HepG2 (cell line): Measurements from ENCODE around the gene SNX10. TPM values are rescaled to one million over a fixed set of nuclear protein-coding genes. Genes with fewer than 3 reads are reported as not detected.

Source experiments
- ATAC-seq: fragments of 200-7000 bp; cut with Tn5 transposase; 3 replicates; pipeline ENCODE4 v1.9.1; 2020; ENCODE audit warnings: mild to moderate bottlenecking, moderate library complexity
- BruUV-seq: library from RNA; stranded (reverse); fragments of 400-500 nt; replicated peaks from 2 replicates; lab custom pipeline; 2021; lab: Mats Ljungman, UMichigan
- CTCF ChIA-PET: fragments of 300-600 bp; formaldehyde crosslinking; extraction: SDS; loops from one replicate; lab custom pipeline; 2021; ENCODE audit warnings: low total read pairs, inconsistent platforms, low intra/inter-chr PET ratio; lab: Yijun Ruan, JAX
- POLR2A ChIA-PET: fragments of 350-600 bp; sonication (Branson Sonifier 250); formaldehyde crosslinking; loops from one replicate; lab custom pipeline; 2020; ENCODE audit warnings: antibody characterized with exemption, inconsistent platforms; lab: Yijun Ruan, JAX
- DNase-seq: peaks from one replicate; pipeline ENCODE4 v3.0.0-alpha.2; 2015; ENCODE audit warnings: low spot score
- FAIRE-seq: peaks from 3 replicates; lab custom pipeline; 2011; peaks lifted over from hg19 to GRCh38; lab: Jason Lieb, UNC
- H2AFZ ChIP-seq: one replicate; pipeline ENCODE4 v1.6.1; 2011; ENCODE audit warnings: low read length, inconsistent platforms
- H3K27ac ChIP-seq: fragments of 300-600 bp; 3 replicates; pipeline ENCODE4 v1.8.0; 2011; ENCODE audit warnings: mixed run types, mild to moderate bottlenecking, mixed read lengths, low read length, inconsistent platforms; ENCODE audit not compliant: insufficient read depth; ENCODE audit errors: extremely low read length
- H3K27me3 ChIP-seq, 2 experiments: fragments of 200-600 bp in 1 of 2; 2 replicates in 1 of 2; 3 replicates in 1 of 2; pipeline versions ENCODE4 v1.6.0 to v1.8.0; 2011; ENCODE audit warnings: low read length in 2 of 2, mild to moderate bottlenecking in 2 of 2, moderate library complexity in 2 of 2, inconsistent platforms in 1 of 2; ENCODE audit not compliant: insufficient read depth in 2 of 2, control insufficient read depth in 1 of 2
- H3K36me3 ChIP-seq, 2 experiments: fragments of 200-600 bp in 1 of 2; replicated peaks in 1 of 2; 2 replicates in 1 of 2; 3 replicates in 1 of 2; pipeline versions ENCODE4 v1.5.1 to v1.8.0; 2011; ENCODE audit warnings: low read length in 2 of 2, inconsistent platforms in 1 of 2; ENCODE audit not compliant: insufficient read depth in 2 of 2, control insufficient read depth in 1 of 2
- H3K4me1 ChIP-seq: 2 replicates; pipeline ENCODE4 v1.5.1; 2012; ENCODE audit warnings: low read length, inconsistent platforms; ENCODE audit not compliant: insufficient read depth
- H3K4me2 ChIP-seq: 2 replicates; pipeline ENCODE4 v1.6.0; 2011; ENCODE audit warnings: low read depth, low read length, inconsistent platforms
- H3K4me3 ChIP-seq, 3 experiments: fragments of 200-600 bp in 1 of 3; sonication (generic), shearing (Covaris generic) in 1 of 3; replicated peaks in 1 of 3; 2 replicates each; pipeline ENCODE4 v1.5.1; 2011 to 2016; ENCODE audit warnings: low read length in 3 of 3, inconsistent platforms in 2 of 3, low read depth in 2 of 3, mild to moderate bottlenecking in 2 of 3, control low read depth in 1 of 3, mixed read lengths in 1 of 3; ENCODE audit not compliant: insufficient read depth in 1 of 3
- H3K79me2 ChIP-seq: one replicate; pipeline ENCODE4 v1.6.1; 2011; ENCODE audit warnings: low read length, inconsistent platforms; ENCODE audit not compliant: insufficient read depth
- H3K9ac ChIP-seq: 2 replicates; pipeline ENCODE4 v1.6.0; 2011; ENCODE audit warnings: mild to moderate bottlenecking, low read depth, low read length, inconsistent platforms; ENCODE audit not compliant: insufficient read depth
- H3K9me3 ChIP-seq: 2 replicates; pipeline ENCODE4 v1.5.1; 2012; ENCODE audit warnings: mild to moderate bottlenecking, low read length
- H4K20me1 ChIP-seq: 2 replicates; pipeline ENCODE4 v1.6.0; 2011; ENCODE audit warnings: inconsistent platforms, mild to moderate bottlenecking, low read length, moderate library complexity; ENCODE audit not compliant: insufficient read depth
- EZH2 ChIP-seq: conservative IDR thresholded peaks from 2 replicates; pipeline ENCODE4 v1.6.1; 2012; ENCODE audit warnings: mild to moderate bottlenecking, low read depth, low read length, moderate library complexity
- ZBTB40 ChIP-seq, 2 experiments: fragments of 450-650 bp in 1 of 2; sonication (generic) in 1 of 2; formaldehyde crosslinking in 1 of 2; IDR thresholded peaks; 2 replicates each; pipeline versions ENCODE4 v1.6.1 to v1.8.0; 2016 to 2022; ENCODE audit warnings: antibody characterized with exemption in 1 of 2, mild to moderate bottlenecking in 1 of 2, missing genetic modification reagents in 1 of 2
- WGBS: methylation state at CpG from one replicate; pipeline ENCODE4 v1.1.6; 2017; ENCODE audit warnings: low lambda C conversion rate; 5-methylcytosine and 5-hydroxymethylcytosine counted together
- in situ Hi-C: cut with HindIII; loops from 2 replicates; pipeline ENCODE4 v1.10.0; 2017; ENCODE audit warnings: low pct_unique_long_range_greater_than_20kb; ENCODE audit not compliant: extremely low pct_ligation_motif_present
- intact Hi-C: fragments of 100-400 bp; cut with micrococcal nuclease; formaldehyde crosslinking; loops from one replicate; pipeline ENCODE4 v1.10.0; 2022; ENCODE audit not compliant: unreplicated experiment
- polyA plus RNA-seq, 8 experiments: library from polyadenylated mRNA; depleted of rRNA in 3 of 8; stranded (reverse) in 7 of 8; unstranded in 1 of 8; fragments of >200 nt; fragmentation: Illumina TruSeq in 4 of 8; extraction: Trizol in 4 of 8; gene quantifications; 2 replicates each; pipeline versions ENCODE4 v1.2.1 to v1.2.3, GENCODE V29; 2011 to 2016; ENCODE audit warnings: low read depth in 4 of 8, missing spikeins in 1 of 8, mixed read lengths in 1 of 8; ENCODE audit not compliant: insufficient read depth in 1 of 8
- total RNA-seq, 5 experiments: library from RNA; depleted of rRNA; stranded (reverse); fragments of >200 nt; fragmentation: Illumina TruSeq; extraction: Trizol; gene quantifications; 2 replicates each; pipeline ENCODE4 v1.2.3, GENCODE V29; 2016; ENCODE audit warnings: low read depth in 1 of 5

Gene SNX10
- total and polyA plus RNA-seq, 2 of the 13 experiments (the other 11 are each of a cell fraction or from before 2014, with no cell fraction given), result 26.0 to 27.6 TPM

GRCh38 chr7:26361637-26362036 is 70.0 kb downstream of the SNX10 start:
- CTCF ChIA-PET, result no interaction called here
- Histone ChIP-seq H3K9me3 (no peaks in the 10 kb centered on the region), H3K4me2 (no peak overlapping the region), H3K4me1 (peaks cover 39% of the 10 kb centered on the region), H3K4me3 (no peak overlapping the region), H3K27ac (no peak overlapping the region), H2AFZ (no peak overlapping the region), H3K36me3 (peaks cover 0 to 15% of the 10 kb centered on the region in 2 experiments; a peak in 4 of 5 replicates), H4K20me1 (no peaks in the 10 kb centered on the region), H3K9ac (no peak overlapping the region), H3K27me3 (no peaks in the 10 kb centered on the region), H3K79me2 (no peaks in the 10 kb centered on the region)
- DNase-seq, result no peak
- WGBS, result 97% methylated on average over 3 of the region's 3 CpGs
- FAIRE-seq, result no peak
- no peak for TF ChIP-seq EZH2
- TF ChIP-seq ZBTB40 (IDR thresholded peaks at IDR 0.05), result no peak
- peak; percentile 39; the same call in 1 of the 2 replicates for TF ChIP-seq ZBTB40 (CRISPR knock-in tag; IDR thresholded peaks at IDR 0.05)
- POLR2A ChIA-PET, result interaction anchor here (1.7 kb wide), 1 partner anchor 160 kb away, joined by 4 read pairs; the partner anchor contains the start of gene CBX3
- in situ Hi-C loops, result loop anchor here (10.0 kb wide), 1 partner anchor 157 kb away; the partner anchor contains the start of genes CBX3 and HNRNPA2B1
- intact Hi-C loops, result no loop called here
- ATAC-seq, result no peak
- BruUV-seq, result no TSS peak
